GM23338 (cell line): ENCODE measurements around the gene BICRA. TPM values are rescaled to one million over a fixed set of nuclear protein-coding genes. Genes with fewer than 3 reads are reported as not detected.

Experiments used
- ATAC-seq: fragments of 200-7000 bp; cut with Tn5 transposase; 3 replicates; pipeline ENCODE4 v1.9.1; 2020
- DNase-seq: peaks from one replicate; pipeline ENCODE4 v3.0.0-alpha.2; 2015; ENCODE audit warnings: low spot score
- H2AFZ ChIP-seq: fragments of 200-600 bp; sonication (generic); 2 replicates; pipeline ENCODE4 v1.8.0; 2016; ENCODE audit warnings: antibody characterized with exemption, mild to moderate bottlenecking, moderate library complexity
- H3F3A ChIP-seq: fragments of 200-600 bp; sonication (generic); replicated peaks from 2 replicates; pipeline ENCODE4 v1.8.0; 2017; ENCODE audit warnings: antibody characterized with exemption, mixed run types, low read depth
- H3K27ac ChIP-seq: fragments of 200-600 bp; sonication (generic); 2 replicates; pipeline ENCODE4 v1.6.1; 2016; ENCODE audit warnings: low read depth
- H3K27me3 ChIP-seq: fragments of 200-600 bp; sonication (generic); 2 replicates; pipeline ENCODE4 v1.8.0; 2016; ENCODE audit warnings: mild to moderate bottlenecking, mixed run types, moderate library complexity; ENCODE audit not compliant: insufficient read depth
- H3K36me3 ChIP-seq: fragments of 200-600 bp; sonication (generic); 2 replicates; pipeline ENCODE4 v1.8.0; 2016; ENCODE audit warnings: mild to moderate bottlenecking; ENCODE audit not compliant: insufficient read depth
- H3K4me1 ChIP-seq: fragments of 200-600 bp; sonication (generic); 2 replicates; pipeline ENCODE4 v1.8.0; 2016; ENCODE audit warnings: mild to moderate bottlenecking, moderate library complexity; ENCODE audit not compliant: insufficient read depth
- H3K4me2 ChIP-seq: fragments of 200-600 bp; sonication (generic); 2 replicates; pipeline ENCODE4 v1.7.1; 2017; ENCODE audit warnings: mixed run types
- H3K4me3 ChIP-seq: fragments of 200-600 bp; sonication (generic); 2 replicates; pipeline ENCODE4 v1.6.1; 2016; ENCODE audit warnings: mixed run types
- H3K79me2 ChIP-seq: fragments of 200-600 bp; sonication (generic); replicated peaks from 2 replicates; pipeline ENCODE4 v1.8.0; 2017; ENCODE audit warnings: mild to moderate bottlenecking; ENCODE audit not compliant: insufficient read depth
- H3K9me2 ChIP-seq: fragments of 200-600 bp; sonication (generic); 2 replicates; pipeline ENCODE4 v1.8.0; 2017; ENCODE audit not compliant: insufficient read depth
- H4K20me1 ChIP-seq: fragments of 200-600 bp; sonication (generic); replicated peaks from 2 replicates; pipeline ENCODE4 v1.8.0; 2017; ENCODE audit warnings: mild to moderate bottlenecking; ENCODE audit not compliant: insufficient read depth
- H3K27ac Mint-ChIP-seq: 2 replicates; pipeline ENCODE4 v1.8.0; 2020; ENCODE audit warnings: inconsistent platforms, mild to moderate bottlenecking, moderate library complexity, mixed read lengths
- H3K27me3 Mint-ChIP-seq: 3 replicates; pipeline ENCODE4 v1.8.0; 2022; ENCODE audit warnings: low read depth, mild to moderate bottlenecking, moderate library complexity, mixed read lengths, inconsistent platforms; ENCODE audit not compliant: insufficient read depth, poor library complexity
- H3K36me3 Mint-ChIP-seq: 3 replicates; pipeline ENCODE4 v1.8.0; 2021; ENCODE audit warnings: low read depth, mild to moderate bottlenecking, inconsistent platforms, moderate library complexity, mixed read lengths
- H3K4me1 Mint-ChIP-seq: 3 replicates; pipeline ENCODE4 v1.8.0; 2020; ENCODE audit warnings: mild to moderate bottlenecking, inconsistent platforms, mixed read lengths
- H3K4me3 Mint-ChIP-seq: 3 replicates; pipeline ENCODE4 v1.8.0; 2021; ENCODE audit warnings: moderate library complexity, mild to moderate bottlenecking, inconsistent platforms, mixed read lengths
- H3K9me3 Mint-ChIP-seq: 3 replicates; pipeline ENCODE4 v1.8.0; 2020; ENCODE audit warnings: moderate library complexity, mild to moderate bottlenecking, inconsistent platforms, mixed read lengths
- CREB1 ChIP-seq: fragments of 250-450 bp; sonication (Bioruptor Pico); IDR thresholded peaks from 2 replicates; pipeline ENCODE4 v1.5.0; 2020; ENCODE audit warnings: low read depth, mild to moderate bottlenecking, moderate library complexity
- CTCF ChIP-seq, 2 experiments: fragments of 200-600 bp in 1 of 2; sonication (generic) in 1 of 2; conservative IDR thresholded peaks; 2 replicates each; pipeline versions ENCODE4 v1.5.1 to v1.6.1; 2016 to 2017; ENCODE audit warnings: antibody characterized with exemption in 2 of 2, low read depth in 2 of 2, mild to moderate bottlenecking in 2 of 2, moderate library complexity in 1 of 2
- EZH2 ChIP-seq: fragments of 200-600 bp; sonication (generic); IDR thresholded peaks from one replicate; pipeline ENCODE4 v1.8.0; 2017; ENCODE audit warnings: antibody characterized with exemption, mild to moderate bottlenecking, low read depth; ENCODE audit not compliant: unreplicated experiment
- EZH2phosphoT487 ChIP-seq: fragments of 200-600 bp; sonication (generic); IDR thresholded peaks from one replicate; pipeline ENCODE4 v1.8.1; 2018; ENCODE audit warnings: antibody characterized with exemption; ENCODE audit not compliant: unreplicated experiment
- REST ChIP-seq: IDR thresholded peaks from one replicate; pipeline ENCODE4 v1.6.1; 2018; ENCODE audit warnings: antibody characterized with exemption; ENCODE audit not compliant: unreplicated experiment
- ZNF114 ChIP-seq: fragments of 250-450 bp; sonication (Bioruptor Pico); IDR thresholded peaks from 2 replicates; pipeline ENCODE4 v1.5.0; 2020; ENCODE audit warnings: mild to moderate bottlenecking, moderate library complexity
- ZNF331 ChIP-seq: fragments of 250-450 bp; sonication (Bioruptor Pico); IDR thresholded peaks from 2 replicates; pipeline ENCODE4 v1.5.0; 2020; ENCODE audit warnings: low read depth, mild to moderate bottlenecking, moderate library complexity
- ZNF462 ChIP-seq: fragments of 250-450 bp; sonication (Bioruptor Pico); IDR thresholded peaks from 2 replicates; pipeline ENCODE4 v1.5.0; 2020; ENCODE audit warnings: mild to moderate bottlenecking, moderate library complexity
- polyA plus RNA-seq: library from polyadenylated mRNA; unstranded; fragments of >200 nt; fragmentation: Nextera tagmentation; extraction: Ambion mirVana; gene quantifications from 2 replicates; pipeline ENCODE4 v1.2.1, GENCODE V29; 2016
- total RNA-seq: library from RNA; depleted of rRNA; stranded (reverse); fragments of >200 nt; shearing (Covaris generic); gene quantifications from 2 replicates; pipeline ENCODE4 v1.2.3, GENCODE V29; 2014

Gene BICRA
- total and polyA plus RNA-seq, 2 experiments from 2014 or later = 7.0 to 37.7 TPM

- no peak for TF ChIP-seq ZNF331 (CRISPR knock-in tag)
- TF ChIP-seq CTCF (conservative IDR thresholded peaks at IDR 0.05; ENCODE audit: low read depth in 2 of 2) = peak in 1 of 2 experiments; percentile 54; a peak in 3 of 4 replicates
- H3K4me1 Mint-ChIP-seq = peaks cover 10% of the 10 kb centered on the region
- Histone ChIP-seq H2AFZ (no peak overlapping the region), H3K9me2 (peaks cover 3% of the 10 kb centered on the region; the same call in 1 of the 2 replicates), H3K4me1 (peaks cover 11% of the 10 kb centered on the region; the same call in 1 of the 2 replicates), H3K4me2 (no peak overlapping the region), H3F3A (peaks cover 6% of the 10 kb centered on the region; the same call in 1 of the 2 replicates), H3K27ac (no peak overlapping the region), H4K20me1 (peaks cover 32% of the 10 kb centered on the region), H3K79me2 (peaks cover 92% of the 10 kb centered on the region), H3K27me3 (no peaks in the 10 kb centered on the region), H3K36me3 (peaks cover 7% of the 10 kb centered on the region; the same call in 1 of the 2 replicates), H3K4me3 (no peak overlapping the region)
- peaks cover 8% of the 10 kb centered on the region; the same call in 1 of the 3 replicates for H3K9me3 Mint-ChIP-seq
- ATAC-seq (peak; percentile 46), DNase-seq (peak; percentile 37)
- no peak overlapping the region for H3K4me3 Mint-ChIP-seq
- H3K36me3 Mint-ChIP-seq = peaks cover 34% of the 10 kb centered on the region
- H3K27ac Mint-ChIP-seq = no peak overlapping the region
- peaks cover 4% of the 10 kb centered on the region for H3K27me3 Mint-ChIP-seq
These were observed 42.8 kb downstream of the BICRA start for GRCh38 chr19:47651691-47652090.

GRCh38 chr19:47652285-47652684, 43.4 kb downstream of the BICRA start:
- Histone ChIP-seq H3K4me2 (no peak overlapping the region), H3K4me3 (no peak overlapping the region), H3K36me3 (peaks cover 7% of the 10 kb centered on the region; the same call in 1 of the 2 replicates), H3K9me2 (peaks cover 3% of the 10 kb centered on the region; the same call in 1 of the 2 replicates), H3K27ac (no peak overlapping the region), H3K4me1 (peaks cover 10% of the 10 kb centered on the region; the same call in 1 of the 2 replicates), H4K20me1 (peaks cover 34% of the 10 kb centered on the region), H3K79me2 (peaks cover 92% of the 10 kb centered on the region), H3K27me3 (no peaks in the 10 kb centered on the region), H2AFZ (no peak overlapping the region), H3F3A (no peaks in the 10 kb centered on the region; the same call in 1 of the 2 replicates)
- Mint-ChIP-seq H3K9me3 (peaks cover 4% of the 10 kb centered on the region; the same call in 1 of the 3 replicates), H3K4me1 (peaks cover 10% of the 10 kb centered on the region), H3K27ac (no peak overlapping the region), H3K4me3 (no peak overlapping the region), H3K36me3 (peaks cover 28% of the 10 kb centered on the region), H3K27me3 (peaks cover 4% of the 10 kb centered on the region)
- ATAC-seq (no peak), DNase-seq (no peak)
- TF ChIP-seq EZH2phosphoT487 (no peak), CREB1 (CRISPR knock-in tag) (no peak), ZNF114 (CRISPR knock-in tag) (no peak), EZH2 (no peak), ZNF462 (CRISPR knock-in tag) (no peak), REST (no peak)
